Sigmoid colon (tissue), 4 donors: ENCODE data around the gene TBC1D21.

ENCODE experiments used
- CTCF ChIP-seq, 4 experiments: fragments of 450-650 bp in 3 of 4; fragments of 200-600 bp in 1 of 4; IDR thresholded peaks; one replicate each; pipeline ENCODE4 v1.5.1; 2016 to 2019; ENCODE audit warnings: antibody characterized with exemption in 4 of 4, mild to moderate bottlenecking in 3 of 4, moderate library complexity in 2 of 4
- EP300 ChIP-seq, 4 donors: sonication (generic); formaldehyde crosslinking; IDR thresholded peaks; one replicate each; pipeline ENCODE4 v1.6.1; 2017; ENCODE audit warnings: antibody characterized with exemption in 4 of 4
- POLR2A ChIP-seq, 2 donors: fragments of 450-650 bp; IDR thresholded peaks; one replicate each; pipeline ENCODE4 v1.6.1; 2016; ENCODE audit warnings: antibody characterized with exemption in 2 of 2, mild to moderate bottlenecking in 2 of 2, moderate library complexity in 2 of 2

- TF ChIP-seq POLR2A (IDR thresholded peaks at IDR 0.05) (no peak), CTCF (IDR thresholded peaks at IDR 0.05) (no peak), EP300 (IDR thresholded peaks at IDR 0.05) (no peak)
Measured at GRCh38 chr15:73910522-73911303, 37.3 kb downstream of the TBC1D21 start.
